ENCODE measurements around the gene TMIGD1. TPM values are rescaled to one million over a fixed set of nuclear protein-coding genes. Genes with fewer than 3 reads are reported as not detected.

TMIGD1 gene
- polyA plus RNA-seq, 1 of the 3 experiments (the other 2 are of a cell fraction) = not detected

DNA sequence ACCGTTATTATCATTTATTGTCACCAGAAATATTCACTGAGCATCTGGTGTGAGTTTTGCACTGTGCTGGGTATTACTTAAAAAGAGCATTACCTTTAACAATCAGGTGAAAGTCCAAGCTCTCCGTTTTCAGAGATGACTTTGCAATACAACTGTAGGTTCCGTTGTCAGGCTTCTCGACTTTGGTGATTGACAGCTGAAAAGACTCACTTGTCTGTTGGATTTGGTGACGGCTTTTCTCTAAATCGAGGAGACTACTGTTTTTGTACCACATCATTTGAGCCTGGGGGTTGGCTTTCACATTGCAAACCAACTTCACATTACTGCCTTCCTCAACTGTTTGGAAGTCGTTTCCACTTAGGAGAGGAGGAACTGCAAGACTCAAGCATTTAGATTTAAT is 9.1 kb downstream of the TMIGD1 start:
- ChIA-PET CTCF (interaction anchor here (1.0 to 2.3 kb wide), 3 partner anchors 9 to 153 kb away, joined by 3 to 11 read pairs (median 3); partner anchors contain the start of gene GOSR1), POLR2A (no interaction called here)
- Histone ChIP-seq H3K4me2 (no peak overlapping the region), H3K9ac (no peak overlapping the region), H3K9me2 (no peaks in the 10 kb centered on the region), H3K27ac (ENCODE audit: low read depth in 2 of 2, low read length in 1 of 2) (no peak overlapping the region), H3K27me3 (ENCODE audit: insufficient read depth) (no peaks in the 10 kb centered on the region), H3K79me2 (ENCODE audit: insufficient read depth) (no peaks in the 10 kb centered on the region), H3K4me3 (ENCODE audit: low read depth in 2 of 2, low read length in 1 of 2) (no peak overlapping the region), H4K20me1 (ENCODE audit: insufficient read depth) (no peaks in the 10 kb centered on the region), H3K36me3 (replicated peaks in 1 of 2; ENCODE audit: control insufficient read depth in 1 of 2, insufficient read depth in 2 of 2, low read length in 1 of 2) (no peaks in the 10 kb centered on the region), H3K4me1 (ENCODE audit: control insufficient read depth in 1 of 2, insufficient read depth in 2 of 2, low read depth in 1 of 2, low read length in 1 of 2) (no peaks in the 10 kb centered on the region), H2AFZ (ENCODE audit: low read depth) (no peak overlapping the region), H3K9me3 (no peaks in the 10 kb centered on the region), H3F3A (replicated peaks; ENCODE audit: insufficient read depth) (no peaks in the 10 kb centered on the region)
- no peak for TF ChIP-seq ELF1 (IDR thresholded peaks at IDR 0.05)
- no peak for TF ChIP-seq EZH2phosphoT487 (IDR thresholded peaks at IDR 0.05; ENCODE audit: borderline replicate concordance, low read depth)
- TF ChIP-seq, protein P1, sequence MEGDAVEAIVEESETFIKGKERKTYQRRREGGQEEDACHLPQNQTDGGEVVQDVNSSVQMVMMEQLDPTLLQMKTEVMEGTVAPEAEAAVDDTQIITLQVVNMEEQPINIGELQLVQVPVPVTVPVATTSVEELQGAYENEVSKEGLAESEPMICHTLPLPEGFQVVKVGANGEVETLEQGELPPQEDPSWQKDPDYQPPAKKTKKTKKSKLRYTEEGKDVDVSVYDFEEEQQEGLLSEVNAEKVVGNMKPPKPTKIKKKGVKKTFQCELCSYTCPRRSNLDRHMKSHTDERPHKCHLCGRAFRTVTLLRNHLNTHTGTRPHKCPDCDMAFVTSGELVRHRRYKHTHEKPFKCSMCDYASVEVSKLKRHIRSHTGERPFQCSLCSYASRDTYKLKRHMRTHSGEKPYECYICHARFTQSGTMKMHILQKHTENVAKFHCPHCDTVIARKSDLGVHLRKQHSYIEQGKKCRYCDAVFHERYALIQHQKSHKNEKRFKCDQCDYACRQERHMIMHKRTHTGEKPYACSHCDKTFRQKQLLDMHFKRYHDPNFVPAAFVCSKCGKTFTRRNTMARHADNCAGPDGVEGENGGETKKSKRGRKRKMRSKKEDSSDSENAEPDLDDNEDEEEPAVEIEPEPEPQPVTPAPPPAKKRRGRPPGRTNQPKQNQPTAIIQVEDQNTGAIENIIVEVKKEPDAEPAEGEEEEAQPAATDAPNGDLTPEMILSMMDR (IDR thresholded peaks at IDR 0.05) = no peak
- TF ChIP-seq EP300 (IDR thresholded peaks at IDR 0.05; ENCODE audit: borderline replicate concordance in 1 of 2, low read depth in 1 of 2, low read length in 1 of 2) = no peak
- TF ChIP-seq, protein P2, sequence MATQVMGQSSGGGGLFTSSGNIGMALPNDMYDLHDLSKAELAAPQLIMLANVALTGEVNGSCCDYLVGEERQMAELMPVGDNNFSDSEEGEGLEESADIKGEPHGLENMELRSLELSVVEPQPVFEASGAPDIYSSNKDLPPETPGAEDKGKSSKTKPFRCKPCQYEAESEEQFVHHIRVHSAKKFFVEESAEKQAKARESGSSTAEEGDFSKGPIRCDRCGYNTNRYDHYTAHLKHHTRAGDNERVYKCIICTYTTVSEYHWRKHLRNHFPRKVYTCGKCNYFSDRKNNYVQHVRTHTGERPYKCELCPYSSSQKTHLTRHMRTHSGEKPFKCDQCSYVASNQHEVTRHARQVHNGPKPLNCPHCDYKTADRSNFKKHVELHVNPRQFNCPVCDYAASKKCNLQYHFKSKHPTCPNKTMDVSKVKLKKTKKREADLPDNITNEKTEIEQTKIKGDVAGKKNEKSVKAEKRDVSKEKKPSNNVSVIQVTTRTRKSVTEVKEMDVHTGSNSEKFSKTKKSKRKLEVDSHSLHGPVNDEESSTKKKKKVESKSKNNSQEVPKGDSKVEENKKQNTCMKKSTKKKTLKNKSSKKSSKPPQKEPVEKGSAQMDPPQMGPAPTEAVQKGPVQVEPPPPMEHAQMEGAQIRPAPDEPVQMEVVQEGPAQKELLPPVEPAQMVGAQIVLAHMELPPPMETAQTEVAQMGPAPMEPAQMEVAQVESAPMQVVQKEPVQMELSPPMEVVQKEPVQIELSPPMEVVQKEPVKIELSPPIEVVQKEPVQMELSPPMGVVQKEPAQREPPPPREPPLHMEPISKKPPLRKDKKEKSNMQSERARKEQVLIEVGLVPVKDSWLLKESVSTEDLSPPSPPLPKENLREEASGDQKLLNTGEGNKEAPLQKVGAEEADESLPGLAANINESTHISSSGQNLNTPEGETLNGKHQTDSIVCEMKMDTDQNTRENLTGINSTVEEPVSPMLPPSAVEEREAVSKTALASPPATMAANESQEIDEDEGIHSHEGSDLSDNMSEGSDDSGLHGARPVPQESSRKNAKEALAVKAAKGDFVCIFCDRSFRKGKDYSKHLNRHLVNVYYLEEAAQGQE (IDR thresholded peaks at IDR 0.05; ENCODE audit: low read depth, low read length) = no peak
- TF ChIP-seq MXI1 (IDR thresholded peaks at IDR 0.05; ENCODE audit: low read depth, low read length) = no peak
- TF ChIP-seq GABPA (IDR thresholded peaks at IDR 0.05; ENCODE audit: low read depth) = no peak
- TF ChIP-seq SIN3A (IDR thresholded peaks at IDR 0.05; ENCODE audit: borderline replicate concordance, low read depth, low read length) = no peak
- TF ChIP-seq RFX5 (IDR thresholded peaks at IDR 0.05; ENCODE audit: low read length) = no peak
- TF ChIP-seq RAD21 (IDR thresholded peaks at IDR 0.05; ENCODE audit: low read length) = no peak
- no peak for TF ChIP-seq MEF2A (IDR thresholded peaks at IDR 0.05; ENCODE audit: borderline replicate concordance, low read depth)
- no peak for TF ChIP-seq FOSL2 (IDR thresholded peaks at IDR 0.05; ENCODE audit: borderline replicate concordance, low read depth)
- TF ChIP-seq TEAD4 (IDR thresholded peaks at IDR 0.05; ENCODE audit: borderline replicate concordance, insufficient read depth) = no peak
- TF ChIP-seq TCF12 (IDR thresholded peaks at IDR 0.05) = no peak
- TF ChIP-seq FOXM1 (IDR thresholded peaks at IDR 0.05; ENCODE audit: low read depth) = no peak
- 69% methylated on average over 7 of the region's 7 CpGs for WGBS (ENCODE audit: low lambda C conversion rate)
- DNase-seq = no peak
